Activated CD4-positive, alpha-beta memory T cell treated with anti-CD3 and anti-CD28 coated beads for 36 hours (primary cell): ENCODE results near the gene KLRB1. TPM values are rescaled to one million over a fixed set of nuclear protein-coding genes. Genes with fewer than 3 reads are reported as not detected.

Experiments
- CTCF ChIA-PET: fragments of 350-600 bp; sonication (Branson Sonifier 250); formaldehyde crosslinking; loops from one replicate; lab custom pipeline; 2021; ENCODE audit warnings: antibody characterized with exemption, inconsistent platforms; lab: Charles Lee
- POLR2A ChIA-PET: fragments of 350-600 bp; sonication (Branson Sonifier 250); formaldehyde crosslinking; loops from one replicate; lab custom pipeline; 2021; ENCODE audit warnings: antibody characterized with exemption; lab: Charles Lee
- DNase-seq: peaks from one replicate; pipeline ENCODE4 v3.0.0-alpha.2; 2020
- H3K27ac Mint-ChIP-seq: one replicate; pipeline ENCODE4 v1.8.0; 2021; ENCODE audit warnings: mixed read lengths
- H3K27me3 Mint-ChIP-seq: one replicate; pipeline ENCODE4 v1.8.0; 2021; ENCODE audit warnings: mixed read lengths
- H3K36me3 Mint-ChIP-seq: one replicate; pipeline ENCODE4 v1.8.0; 2021; ENCODE audit warnings: mixed read lengths
- H3K4me1 Mint-ChIP-seq: one replicate; pipeline ENCODE4 v1.8.0; 2021; ENCODE audit warnings: low read depth, mixed read lengths
- H3K4me3 Mint-ChIP-seq: one replicate; pipeline ENCODE4 v1.8.0; 2021; ENCODE audit warnings: mild to moderate bottlenecking, mixed read lengths
- H3K9me3 Mint-ChIP-seq: one replicate; pipeline ENCODE4 v1.8.0; 2021; ENCODE audit warnings: mixed read lengths
- intact Hi-C: fragments of 100-400 bp; cut with micrococcal nuclease; formaldehyde crosslinking; loops from one replicate; pipeline ENCODE4 v1.15.1; 2023
- total RNA-seq, 2 experiments: library from RNA; stranded (reverse); gene quantifications; one replicate each; pipeline ENCODE4 v1.2.3, GENCODE V29; 2021

Gene KLRB1
- total RNA-seq, 2 experiments from 2014 or later = 3.6 to 4.9 TPM

DNA sequence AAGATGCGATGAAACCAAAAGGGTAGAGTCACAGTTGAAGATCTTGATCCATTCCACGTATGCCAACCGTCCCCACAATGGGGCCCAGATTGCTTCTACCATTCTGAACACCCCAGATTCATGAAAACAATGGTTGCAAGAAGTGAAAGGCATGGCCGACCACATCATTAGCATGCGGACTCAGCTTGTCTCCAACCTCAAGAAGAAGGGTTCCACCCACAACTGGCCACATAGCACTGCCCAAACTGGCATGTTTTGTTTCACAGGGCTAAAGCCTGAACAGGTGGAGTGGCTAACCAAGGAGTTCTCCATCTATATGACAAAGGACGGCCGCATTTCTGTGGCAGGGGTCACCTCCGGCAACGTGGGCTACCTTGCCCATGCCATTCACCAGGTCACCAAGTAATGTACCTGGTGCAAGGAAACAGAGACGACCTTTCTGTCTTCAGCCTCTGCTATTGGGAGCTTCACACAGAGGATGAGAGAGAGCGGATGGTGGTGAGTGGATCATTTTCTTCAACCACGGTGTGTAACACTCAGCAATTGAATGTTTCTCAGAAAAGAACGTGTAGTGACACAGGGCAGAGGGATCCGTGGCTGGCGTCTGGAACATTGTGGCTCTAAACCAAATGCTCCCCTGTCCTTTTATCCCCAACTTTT is 35.0 kb upstream of the KLRB1 start:
- Mint-ChIP-seq H3K9me3 (peaks cover 30% of the 10 kb centered on the region), H3K4me3 (no peak overlapping the region), H3K4me1 (peaks cover 57% of the 10 kb centered on the region), H3K27me3 (no peaks in the 10 kb centered on the region), H3K27ac (peak overlapping the region; percentile 73), H3K36me3 (peaks cover 44% of the 10 kb centered on the region)
- ChIA-PET POLR2A (no interaction called here), CTCF (interaction anchor here (1.5 kb wide), 1 partner anchor 8 kb away, joined by 4 read pairs; no protein-coding TSS in a partner anchor)
- intact Hi-C loops = no loop called here
- DNase-seq = no peak

DNA sequence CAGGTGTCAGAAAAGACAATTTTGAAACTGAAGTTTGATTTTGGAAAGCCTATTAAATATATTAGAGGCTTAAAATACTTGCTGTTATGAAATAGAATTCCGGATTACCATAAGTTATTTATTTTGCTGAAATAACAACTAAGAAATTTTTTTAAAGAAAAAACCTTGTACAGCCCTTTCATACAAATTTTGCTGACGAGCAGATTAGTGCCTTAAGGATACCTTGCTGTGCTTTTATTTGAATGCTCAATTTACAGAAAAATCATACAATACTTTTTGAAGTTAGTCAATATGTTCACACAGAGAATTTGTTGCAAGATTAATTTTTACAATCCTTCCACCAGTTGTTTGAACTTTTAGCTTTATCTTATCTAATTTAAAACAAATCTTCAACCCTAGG is 32.3 kb upstream of the KLRB1 start:
- ChIA-PET CTCF (interaction anchor here (0.7 to 1.6 kb wide), 2 partner anchors 48 to 68 kb away, joined by 3 to 7 read pairs; no protein-coding TSS in a partner anchor), POLR2A (no interaction called here)
- DNase-seq = no peak
- Mint-ChIP-seq H3K36me3 (peaks cover 26% of the 10 kb centered on the region), H3K27ac (no peak overlapping the region), H3K4me3 (no peak overlapping the region), H3K27me3 (no peaks in the 10 kb centered on the region), H3K4me1 (peaks cover 63% of the 10 kb centered on the region), H3K9me3 (peaks cover 22% of the 10 kb centered on the region)
- intact Hi-C loops = no loop called here

DNA sequence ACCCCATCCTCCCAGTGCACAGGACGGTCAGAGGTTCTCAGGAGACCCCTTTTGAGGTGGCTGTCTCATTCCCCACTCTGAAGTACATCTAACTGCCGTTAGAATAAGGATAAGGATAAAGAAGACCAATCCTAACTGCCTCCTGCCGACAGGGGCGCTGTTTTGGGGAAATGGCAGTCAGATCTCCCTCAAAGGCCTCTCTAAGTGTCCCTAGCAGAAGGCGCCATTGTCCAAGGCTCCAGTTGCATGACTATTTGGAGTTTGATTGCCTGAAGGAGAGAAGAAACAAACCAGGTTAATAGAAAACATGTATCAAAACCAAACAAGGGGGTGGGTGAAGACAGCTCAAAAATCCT is 29.1 kb upstream of the KLRB1 start:
- POLR2A ChIA-PET = no interaction called here
- Mint-ChIP-seq H3K4me1 (peaks cover 60% of the 10 kb centered on the region), H3K4me3 (no peak overlapping the region), H3K27me3 (no peaks in the 10 kb centered on the region), H3K9me3 (peaks cover 12% of the 10 kb centered on the region), H3K36me3 (peaks cover 14% of the 10 kb centered on the region), H3K27ac (no peak overlapping the region)
- no peak for DNase-seq
- intact Hi-C loops = loop anchor here (10.0 kb wide), 1 partner anchor 508 kb away; no protein-coding TSS in a partner anchor
- CTCF ChIA-PET = interaction anchor here (1.2 to 6.0 kb wide), 2 partner anchors 51 to 71 kb away, joined by 3 to 86 read pairs; no protein-coding TSS in a partner anchor

DNA sequence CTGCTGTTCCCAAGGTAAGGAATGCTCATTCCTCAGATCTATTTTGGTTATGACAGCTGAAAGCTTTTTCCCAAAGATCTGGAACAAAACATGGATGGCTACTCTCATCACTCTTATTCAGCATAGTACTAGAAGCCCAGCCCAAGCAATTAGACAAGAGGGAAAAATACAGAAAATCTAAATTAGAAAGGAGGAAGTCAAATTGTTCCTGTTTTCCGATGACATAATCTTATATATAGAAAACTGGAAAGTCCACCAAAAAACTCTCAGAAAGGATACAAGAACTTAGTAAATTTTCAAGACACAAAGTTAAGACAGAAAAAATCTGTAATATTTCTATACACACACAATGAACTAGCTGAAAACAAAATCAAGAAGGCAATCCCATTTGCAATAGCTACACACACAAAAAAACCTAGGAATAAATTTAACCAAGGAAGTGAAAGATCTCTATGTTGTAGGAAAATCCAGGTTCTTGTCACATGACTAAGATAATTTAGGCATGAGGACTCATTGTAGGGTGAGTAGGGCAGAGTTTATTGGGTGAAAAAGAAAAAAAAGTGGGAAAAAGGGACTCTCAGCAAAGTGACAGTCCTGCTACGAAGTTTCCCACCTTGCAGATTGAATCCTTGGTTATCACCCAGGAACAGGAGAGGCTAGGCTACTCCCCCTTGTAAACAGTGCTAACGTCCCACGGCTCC is 28.6 kb upstream of the KLRB1 start:
- H3K27me3 Mint-ChIP-seq = no peaks in the 10 kb centered on the region
- no peak overlapping the region for H3K4me3 Mint-ChIP-seq
- CTCF ChIA-PET = interaction anchor here (1.1 to 6.0 kb wide), 4 partner anchors 51 to 107 kb away, joined by 3 to 86 read pairs (median 6); no protein-coding TSS in a partner anchor
- intact Hi-C loops = loop anchor here (10.0 kb wide), 1 partner anchor 509 kb away; no protein-coding TSS in a partner anchor
- DNase-seq = no peak
- H3K4me1 Mint-ChIP-seq = peaks cover 60% of the 10 kb centered on the region
- H3K9me3 Mint-ChIP-seq = peaks cover 12% of the 10 kb centered on the region
- POLR2A ChIA-PET = no interaction called here
- H3K36me3 Mint-ChIP-seq = peaks cover 14% of the 10 kb centered on the region
- H3K27ac Mint-ChIP-seq = peak overlapping the region; percentile 4

DNA sequence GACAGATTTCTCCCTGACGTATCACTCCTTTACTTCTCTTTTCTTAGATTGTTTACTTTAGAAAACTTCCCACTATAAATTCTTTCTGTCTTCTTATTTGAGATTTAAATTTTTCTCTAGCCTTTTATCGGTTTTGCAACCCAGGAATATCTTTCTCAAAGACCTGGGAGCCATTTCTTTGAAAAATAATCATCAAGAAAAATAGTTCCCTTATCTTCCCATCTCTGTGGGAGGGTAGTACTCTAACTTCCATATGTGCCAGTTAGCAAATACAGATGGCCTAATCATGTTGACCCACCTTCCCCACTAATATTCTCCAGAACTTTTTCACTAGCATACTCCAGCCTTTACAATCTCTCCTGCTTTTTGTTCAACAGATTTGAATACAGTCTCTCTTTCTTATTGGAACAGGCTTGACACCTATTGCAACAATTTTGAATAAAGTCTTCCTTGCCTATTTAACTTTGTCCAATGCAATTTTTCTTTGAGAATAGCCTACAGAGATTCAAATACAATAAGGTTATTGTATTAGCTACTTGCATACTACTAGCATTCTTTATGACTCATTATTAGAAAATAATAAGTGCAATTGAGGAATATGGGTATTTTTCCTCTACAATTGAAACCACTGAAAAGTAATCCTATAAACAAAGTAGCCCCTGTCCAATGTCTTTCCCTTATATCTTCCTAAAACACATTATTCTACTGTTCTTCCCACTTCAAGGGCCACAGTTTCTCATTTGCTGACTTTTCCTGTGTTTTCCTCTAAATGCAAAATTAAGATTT is 27.4 kb upstream of the KLRB1 start:
- no peak overlapping the region for H3K27ac Mint-ChIP-seq
- no peak overlapping the region for H3K4me3 Mint-ChIP-seq
- ChIA-PET CTCF (interaction anchor here (0.6 to 6.0 kb wide), 31 partner anchors 9 to 263 kb away, joined by 3 to 86 read pairs (median 4); partner anchors contain the start of gene CLEC2D), POLR2A (interaction anchor here (1.4 kb wide), 1 partner anchor 115 kb away, joined by 3 read pairs; no protein-coding TSS in a partner anchor)
- peaks cover 60% of the 10 kb centered on the region for H3K4me1 Mint-ChIP-seq
- peaks cover 9% of the 10 kb centered on the region for H3K36me3 Mint-ChIP-seq
- intact Hi-C loops = loop anchor here (1.0 to 10.0 kb wide), 5 partner anchors 10 to 510 kb away; no protein-coding TSS in a partner anchor
- no peak for DNase-seq
- H3K9me3 Mint-ChIP-seq = peaks cover 6% of the 10 kb centered on the region
- no peaks in the 10 kb centered on the region for H3K27me3 Mint-ChIP-seq

DNA sequence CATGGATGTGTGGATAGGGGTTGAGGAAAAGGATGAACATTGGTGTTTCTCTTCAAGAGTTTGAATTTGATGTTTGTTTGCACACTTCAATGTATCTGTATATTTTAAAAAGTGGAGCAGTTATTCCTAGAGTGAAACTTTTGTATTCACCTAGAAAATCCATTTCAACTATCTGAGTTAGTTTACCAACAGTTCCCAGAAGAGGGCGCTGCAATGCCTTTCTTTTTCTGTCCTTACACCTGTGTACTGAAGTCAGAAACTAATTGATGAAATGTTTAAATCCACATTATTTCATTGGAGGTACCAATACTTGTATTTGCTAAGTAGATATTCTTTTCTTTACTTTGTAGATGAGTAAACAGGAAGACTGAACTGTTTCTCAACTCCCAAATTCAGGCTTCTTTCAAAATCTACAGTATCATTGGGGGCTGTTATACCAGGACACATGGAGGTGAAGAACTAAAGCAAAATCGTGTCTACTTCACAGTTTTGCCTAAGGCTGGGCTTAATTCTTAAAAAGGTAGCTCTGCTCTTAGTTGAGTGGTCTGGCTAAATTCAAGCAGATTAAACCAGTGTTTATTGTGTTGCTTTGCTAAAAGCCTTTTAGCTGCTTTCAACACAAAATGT is 26.6 kb upstream of the KLRB1 start:
- CTCF ChIA-PET = interaction anchor here (0.6 to 6.0 kb wide), 39 partner anchors 8 to 303 kb away, joined by 3 to 86 read pairs (median 4); partner anchors contain the start of gene CLEC2D
- no peaks in the 10 kb centered on the region for H3K27me3 Mint-ChIP-seq
- H3K4me3 Mint-ChIP-seq = no peak overlapping the region
- POLR2A ChIA-PET = interaction anchor here (1.4 kb wide), 2 partner anchors 74 to 116 kb away, joined by 3 read pairs; no protein-coding TSS in a partner anchor
- intact Hi-C loops = loop anchor here (1.0 to 10.0 kb wide), 5 partner anchors 11 to 511 kb away; no protein-coding TSS in a partner anchor
- H3K36me3 Mint-ChIP-seq = peaks cover 7% of the 10 kb centered on the region
- peak; percentile 81 for DNase-seq
- peak overlapping the region; percentile 66 for H3K27ac Mint-ChIP-seq
- H3K4me1 Mint-ChIP-seq = peaks cover 60% of the 10 kb centered on the region
- H3K9me3 Mint-ChIP-seq = peaks cover 3% of the 10 kb centered on the region

DNA sequence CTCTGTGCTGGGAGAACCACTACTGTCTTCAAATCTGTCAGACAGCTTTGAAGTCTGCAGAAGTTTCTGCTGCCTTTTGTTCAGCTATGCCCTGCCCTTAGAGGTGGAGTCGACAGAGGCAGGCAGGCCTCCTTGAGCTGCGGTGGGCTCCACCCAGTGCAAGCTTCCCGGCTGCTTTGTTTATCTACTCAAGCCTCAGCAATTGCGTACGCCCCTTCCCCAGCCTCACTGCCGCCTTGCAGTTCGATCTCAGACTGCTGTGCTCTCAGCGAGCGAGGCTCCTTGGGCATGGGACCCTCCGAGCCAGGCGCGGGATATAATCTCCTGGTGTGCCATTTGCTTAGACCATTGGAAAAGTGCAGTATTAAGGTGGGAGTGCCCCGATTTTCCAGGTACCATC is 25.1 kb upstream of the KLRB1 start:
- no peak overlapping the region for H3K4me3 Mint-ChIP-seq
- no peak overlapping the region for H3K27ac Mint-ChIP-seq
- H3K36me3 Mint-ChIP-seq = peaks cover 4% of the 10 kb centered on the region
- H3K4me1 Mint-ChIP-seq = peaks cover 51% of the 10 kb centered on the region
- no peaks in the 10 kb centered on the region for H3K27me3 Mint-ChIP-seq
- DNase-seq = no peak
- ChIA-PET POLR2A (interaction anchor here (1.4 kb wide), 1 partner anchor 75 kb away, joined by 3 read pairs; no protein-coding TSS in a partner anchor), CTCF (interaction anchor here (0.8 to 6.0 kb wide), 18 partner anchors 8 to 302 kb away, joined by 3 to 86 read pairs (median 4); no protein-coding TSS in a partner anchor)
- intact Hi-C loops = loop anchor here (10.0 kb wide), 1 partner anchor 512 kb away; no protein-coding TSS in a partner anchor
- peaks cover 3% of the 10 kb centered on the region for H3K9me3 Mint-ChIP-seq

DNA sequence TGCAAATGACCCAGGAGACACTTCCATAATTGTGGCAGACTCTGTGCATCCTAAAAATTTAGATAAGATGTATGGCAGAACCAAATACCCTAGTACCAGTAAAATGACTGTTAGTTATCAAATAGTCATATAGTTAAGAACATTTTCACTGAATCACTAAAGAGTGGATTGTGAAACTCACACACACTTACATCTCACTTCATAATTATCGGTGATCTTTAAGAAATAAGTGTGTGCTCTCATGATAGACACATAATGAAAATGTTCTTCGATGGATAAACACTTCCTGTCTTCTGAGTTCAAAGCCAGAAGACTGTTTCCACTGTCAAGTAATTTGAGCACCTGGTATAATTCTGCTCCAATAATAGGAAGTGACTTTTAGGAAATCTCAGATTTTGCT is 19.1 kb upstream of the KLRB1 start:
- ChIA-PET POLR2A (no interaction called here), CTCF (interaction anchor here (1.1 kb wide), 1 partner anchor 116 kb away, joined by 3 read pairs; no protein-coding TSS in a partner anchor)
- no peak for DNase-seq
- Mint-ChIP-seq H3K9me3 (peaks cover 21% of the 10 kb centered on the region), H3K27me3 (no peaks in the 10 kb centered on the region), H3K4me1 (peaks cover 22% of the 10 kb centered on the region), H3K36me3 (peaks cover 16% of the 10 kb centered on the region), H3K4me3 (no peak overlapping the region), H3K27ac (no peak overlapping the region)
- intact Hi-C loops = no loop called here

DNA sequence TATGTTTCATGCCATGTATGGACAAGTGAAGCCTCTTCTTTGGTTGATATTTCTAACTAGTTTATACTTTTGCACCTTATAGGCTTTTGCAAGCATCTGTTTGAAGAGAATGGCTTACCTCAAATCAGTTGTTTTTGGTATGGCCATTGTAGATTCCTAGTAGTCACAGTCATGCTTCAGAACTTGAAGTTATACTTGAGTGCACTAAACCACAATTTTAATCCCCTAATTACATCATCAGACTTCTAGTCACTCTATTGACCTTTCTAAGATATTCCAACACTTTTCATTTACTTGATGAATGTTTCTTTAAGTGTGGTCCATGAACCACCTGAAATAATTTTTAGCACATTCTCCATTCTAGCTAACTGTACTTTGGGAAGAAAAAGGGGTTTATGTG is 18.6 kb upstream of the KLRB1 start:
- no peaks in the 10 kb centered on the region for H3K27me3 Mint-ChIP-seq
- intact Hi-C loops = no loop called here

DNA sequence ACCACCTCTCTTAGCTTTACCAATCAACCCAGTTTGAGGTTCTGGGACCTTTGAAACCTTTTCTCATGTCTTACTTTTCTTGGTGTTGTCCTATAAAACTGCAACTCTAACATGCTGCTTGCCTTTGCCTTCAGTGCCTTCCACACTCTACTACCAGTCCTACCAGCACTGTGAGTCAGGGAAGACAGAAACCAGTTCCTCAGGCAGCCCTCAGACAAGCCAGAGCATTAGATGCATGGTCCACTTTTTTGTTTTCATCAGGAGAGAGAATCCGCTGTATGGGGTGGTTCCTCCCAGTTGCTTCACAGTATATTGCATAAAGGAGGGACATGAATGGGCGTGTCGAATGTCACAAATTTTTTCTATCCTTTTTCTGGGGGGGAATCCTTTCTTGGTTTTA is 17.3 kb upstream of the KLRB1 start:
- no peaks in the 10 kb centered on the region for H3K27me3 Mint-ChIP-seq

More for the DNA sequence above, 18.6 kb upstream of the KLRB1 start:
- peaks cover 16% of the 10 kb centered on the region for H3K36me3 Mint-ChIP-seq
- no peak for DNase-seq
- no peak overlapping the region for H3K27ac Mint-ChIP-seq
- POLR2A ChIA-PET = no interaction called here
- CTCF ChIA-PET = interaction anchor here (1.1 kb wide), 1 partner anchor 117 kb away, joined by 3 read pairs; no protein-coding TSS in a partner anchor
- peaks cover 22% of the 10 kb centered on the region for H3K9me3 Mint-ChIP-seq
- no peak overlapping the region for H3K4me3 Mint-ChIP-seq
- peaks cover 22% of the 10 kb centered on the region for H3K4me1 Mint-ChIP-seq

More for the DNA sequence above, 17.3 kb upstream of the KLRB1 start:
- Mint-ChIP-seq H3K4me1 (peaks cover 27% of the 10 kb centered on the region), H3K9me3 (peaks cover 22% of the 10 kb centered on the region), H3K36me3 (peaks cover 16% of the 10 kb centered on the region), H3K4me3 (no peak overlapping the region), H3K27ac (no peak overlapping the region)
- intact Hi-C loops = no loop called here
- POLR2A ChIA-PET = no interaction called here
- no peak for DNase-seq
- CTCF ChIA-PET = interaction anchor here (1.1 to 1.3 kb wide), 2 partner anchors 8 to 83 kb away, joined by 3 to 6 read pairs; no protein-coding TSS in a partner anchor
